AG10803 (cell line): ENCODE data around the gene ZNF830.
"Not testable (repeated sequence)": the region's sequence is repeated elsewhere in the genome, so short reads cannot be mapped to it uniquely, and the experiment has no call there.

Source experiments
- DNase-seq: peaks from one replicate; pipeline ENCODE4 v3.0.0; 2010; ENCODE audit warnings: low read depth
- H3K4me3 ChIP-seq: 2 replicates; pipeline ENCODE4 v1.5.1; 2011; ENCODE audit warnings: mild to moderate bottlenecking, low read length, control low read depth
- TF ChIP-seq, protein P1 (sequence below): conservative IDR thresholded peaks from 2 replicates; pipeline ENCODE4 v1.5.1; 2011; ENCODE audit warnings: mild to moderate bottlenecking, low read length, control low read depth, inconsistent platforms

ZNF830 gene

DNA sequence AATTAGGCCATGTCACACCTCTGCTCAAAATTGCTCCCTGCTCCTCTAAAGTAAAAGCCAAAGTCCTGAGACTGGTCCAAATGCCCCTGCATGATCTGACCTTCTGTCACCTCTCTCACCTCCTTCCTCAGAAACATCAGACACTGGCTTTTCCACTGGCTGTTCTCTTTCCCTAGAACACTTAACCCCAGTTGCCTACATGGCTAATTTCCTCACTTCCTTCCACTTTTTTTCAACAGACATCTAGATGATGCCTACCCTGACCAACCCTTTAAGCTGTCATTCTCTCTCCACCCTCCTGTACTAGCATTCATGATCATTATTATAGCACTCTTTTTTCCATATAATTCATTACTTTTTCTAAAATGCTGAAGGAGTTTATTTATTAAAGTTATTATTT lies 31.1 kb upstream of the ZNF830 start:
- no peak for DNase-seq
- TF ChIP-seq, protein P1, sequence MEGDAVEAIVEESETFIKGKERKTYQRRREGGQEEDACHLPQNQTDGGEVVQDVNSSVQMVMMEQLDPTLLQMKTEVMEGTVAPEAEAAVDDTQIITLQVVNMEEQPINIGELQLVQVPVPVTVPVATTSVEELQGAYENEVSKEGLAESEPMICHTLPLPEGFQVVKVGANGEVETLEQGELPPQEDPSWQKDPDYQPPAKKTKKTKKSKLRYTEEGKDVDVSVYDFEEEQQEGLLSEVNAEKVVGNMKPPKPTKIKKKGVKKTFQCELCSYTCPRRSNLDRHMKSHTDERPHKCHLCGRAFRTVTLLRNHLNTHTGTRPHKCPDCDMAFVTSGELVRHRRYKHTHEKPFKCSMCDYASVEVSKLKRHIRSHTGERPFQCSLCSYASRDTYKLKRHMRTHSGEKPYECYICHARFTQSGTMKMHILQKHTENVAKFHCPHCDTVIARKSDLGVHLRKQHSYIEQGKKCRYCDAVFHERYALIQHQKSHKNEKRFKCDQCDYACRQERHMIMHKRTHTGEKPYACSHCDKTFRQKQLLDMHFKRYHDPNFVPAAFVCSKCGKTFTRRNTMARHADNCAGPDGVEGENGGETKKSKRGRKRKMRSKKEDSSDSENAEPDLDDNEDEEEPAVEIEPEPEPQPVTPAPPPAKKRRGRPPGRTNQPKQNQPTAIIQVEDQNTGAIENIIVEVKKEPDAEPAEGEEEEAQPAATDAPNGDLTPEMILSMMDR, result no peak
- H3K4me3 ChIP-seq, result no peak overlapping the region

DNA sequence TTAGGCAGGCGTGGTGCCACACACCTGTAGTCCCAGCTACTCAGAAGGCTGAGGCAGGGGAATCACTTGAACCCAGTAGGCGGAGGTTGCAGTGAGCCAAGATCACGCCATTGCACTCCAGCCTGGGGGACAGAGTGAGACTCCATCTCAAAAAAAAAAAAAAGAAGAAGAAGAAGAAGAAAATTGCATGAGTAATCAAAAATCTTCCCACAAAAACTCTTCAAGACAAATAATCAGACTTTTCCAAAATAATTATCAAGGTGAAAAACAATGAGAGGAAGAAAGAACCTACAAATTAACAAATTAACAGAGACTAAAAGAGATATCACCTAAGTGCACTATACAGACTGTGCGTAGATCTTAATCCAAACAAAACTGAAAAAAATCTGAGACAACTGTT lies 10.6 kb upstream of the ZNF830 start:
- DNase-seq, H3K4me3 ChIP-seq: not testable (repeated sequence)

DNA sequence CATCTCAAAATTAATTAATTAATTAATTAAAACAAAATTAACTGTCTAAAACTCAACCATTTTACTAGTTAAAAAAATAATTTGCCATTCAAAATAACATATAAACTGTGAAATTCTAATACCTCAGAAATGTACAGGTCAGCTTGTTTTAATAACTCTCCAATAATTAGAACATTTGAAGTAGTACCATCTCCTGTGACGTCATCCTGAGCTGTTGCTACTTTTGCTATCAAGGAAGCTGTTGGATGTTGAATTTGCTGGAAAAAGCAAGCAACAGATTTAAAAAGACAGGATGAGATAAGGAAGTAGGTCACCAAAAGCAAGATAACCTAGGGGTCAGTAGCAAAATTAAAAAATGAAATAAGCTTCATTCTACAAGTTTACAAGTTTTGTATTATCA lies 2.9 kb upstream of the ZNF830 start:
- H3K4me3 ChIP-seq, result no peak overlapping the region
- TF ChIP-seq, protein P1, result no peak
- DNase-seq, result no peak

DNA sequence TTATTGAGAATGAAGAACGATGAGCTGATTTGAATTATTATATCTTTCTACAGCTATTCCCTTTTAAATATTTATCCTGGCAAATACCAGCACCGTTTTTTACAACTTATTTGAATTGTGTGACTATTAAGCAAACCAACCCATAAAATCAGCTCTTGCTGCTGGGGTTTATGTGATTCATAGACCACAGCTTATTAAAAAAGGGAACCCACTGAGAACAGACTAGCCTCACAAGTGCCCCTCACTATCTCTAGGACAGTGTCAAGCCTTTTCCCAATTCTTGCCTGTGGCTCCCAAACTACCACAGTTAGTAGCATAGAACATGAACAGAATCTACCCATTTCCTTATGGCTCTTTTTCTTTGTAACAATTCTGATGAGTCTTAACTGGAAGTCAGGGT lies 12.8 kb downstream of the ZNF830 start:
- H3K4me3 ChIP-seq, result no peak overlapping the region
- TF ChIP-seq, protein P1, result no peak
- DNase-seq, result no peak

DNA sequence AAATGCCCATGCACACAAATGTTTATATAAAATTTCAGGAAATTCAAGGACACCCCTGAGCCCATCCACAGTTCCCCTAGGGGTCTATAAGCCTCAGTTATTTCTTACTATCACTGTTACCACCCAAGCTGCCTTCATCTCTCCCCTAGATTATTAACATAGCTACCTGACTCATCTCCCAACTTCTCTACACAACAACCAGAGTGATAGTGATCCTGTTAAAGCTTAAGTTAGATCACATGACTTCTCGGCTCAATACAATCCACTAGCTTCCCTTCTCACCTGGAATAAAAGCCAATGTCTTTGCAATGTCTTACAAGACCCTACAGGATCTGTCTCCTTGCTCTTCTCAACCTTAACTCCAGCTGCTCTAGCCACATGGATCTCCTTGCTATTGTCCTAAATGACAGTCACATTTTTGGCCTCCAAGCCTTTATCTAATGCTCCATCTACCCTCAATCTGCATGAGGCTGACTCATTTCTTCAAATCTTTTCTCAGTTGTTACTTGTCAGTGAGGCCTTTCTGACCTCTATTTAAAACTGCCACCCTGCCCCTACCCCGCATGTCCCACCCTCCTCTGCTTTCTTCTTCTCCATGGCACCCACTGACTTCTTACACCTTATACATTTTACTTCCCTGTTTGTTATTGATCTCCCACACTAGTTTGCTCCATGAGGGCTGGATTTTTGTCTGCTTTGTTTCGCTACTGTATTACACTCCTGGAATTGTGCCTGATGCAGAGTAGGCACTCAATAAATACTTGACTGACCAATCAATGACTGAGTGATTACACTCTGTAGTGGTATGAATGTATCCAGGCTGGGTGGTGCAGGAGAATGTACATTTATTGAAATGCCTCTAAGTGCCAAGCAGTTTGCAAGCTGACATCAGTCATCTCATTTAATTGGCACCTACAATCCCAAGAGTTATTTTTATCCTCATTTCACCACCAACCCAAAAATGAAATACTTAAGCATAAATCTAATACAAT lies 13.8 kb downstream of the ZNF830 start:
- H3K4me3 ChIP-seq, result no peak overlapping the region
- TF ChIP-seq, protein P1, result no peak
- DNase-seq, result no peak

DNA sequence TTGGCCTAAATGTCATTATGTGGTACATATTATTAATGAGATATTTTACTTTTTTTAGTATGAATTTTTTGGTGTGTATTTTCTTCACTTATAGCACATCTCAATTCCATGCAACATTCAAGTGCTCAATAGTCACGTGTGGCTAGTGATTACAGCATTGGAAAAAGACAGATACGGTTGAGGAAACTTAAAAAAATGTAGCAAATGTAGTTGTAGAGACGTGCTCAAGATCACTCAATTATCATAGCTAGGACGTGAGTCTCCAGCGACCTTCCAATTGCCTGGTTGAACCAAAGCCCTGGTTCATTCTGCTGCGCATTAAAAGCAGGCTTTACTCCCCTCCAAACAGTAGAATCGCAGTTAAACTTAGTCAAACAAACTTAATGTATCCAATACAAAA lies 17.8 kb downstream of the ZNF830 start:
- no peak overlapping the region for H3K4me3 ChIP-seq
- TF ChIP-seq, protein P1, result no peak
- DNase-seq, result no peak

DNA sequence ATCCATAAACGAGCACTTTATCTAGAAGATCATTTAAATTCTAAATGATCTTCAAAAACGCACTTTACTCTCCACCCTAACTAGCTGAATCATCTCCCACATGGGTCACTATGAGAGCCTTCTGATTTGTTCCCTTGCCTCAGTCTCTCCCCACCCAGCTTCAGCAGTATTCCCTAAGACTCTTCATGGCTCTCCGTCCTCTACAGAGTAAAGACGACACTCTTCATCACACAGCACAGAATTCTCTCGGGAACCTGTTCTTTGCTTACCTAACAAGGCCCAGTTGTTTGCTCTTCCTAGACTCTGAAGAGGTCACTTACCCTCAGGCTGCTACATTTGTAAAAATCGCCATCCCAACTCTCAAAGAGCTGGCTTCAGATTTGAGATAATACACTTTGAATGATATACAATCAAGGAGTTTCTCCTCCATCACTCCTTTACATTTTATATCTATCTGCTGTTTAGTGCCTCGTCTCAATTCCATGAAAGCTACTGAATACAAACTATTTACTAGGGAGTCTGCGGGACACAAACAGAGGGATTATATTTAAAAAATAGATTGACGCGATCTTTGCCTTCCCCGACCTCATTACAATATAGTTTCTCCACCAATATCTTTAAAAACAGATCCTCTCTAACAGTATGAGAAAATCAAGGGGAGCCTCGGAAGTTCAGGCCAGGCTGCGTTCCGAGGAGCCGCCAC lies 18.5 kb downstream of the ZNF830 start:
- H3K4me3 ChIP-seq, result peak overlapping the region; percentile 73
- DNase-seq, result no peak
- TF ChIP-seq, protein P1, result no peak
